Activated naive CD4-positive, alpha-beta T cell treated with Interleukin-2 at 50 U/mL for 16 hours (primary cell): Measurements from ENCODE around the gene BRMS1.
"Not testable (repeated sequence)": the region's sequence is repeated elsewhere in the genome, so short reads cannot be mapped to it uniquely, and the experiment has no call there.

Experiments used
- DNase-seq: peaks from one replicate; pipeline ENCODE4 v3.0.0-alpha.2; 2020

The BRMS1 gene

DNA sequence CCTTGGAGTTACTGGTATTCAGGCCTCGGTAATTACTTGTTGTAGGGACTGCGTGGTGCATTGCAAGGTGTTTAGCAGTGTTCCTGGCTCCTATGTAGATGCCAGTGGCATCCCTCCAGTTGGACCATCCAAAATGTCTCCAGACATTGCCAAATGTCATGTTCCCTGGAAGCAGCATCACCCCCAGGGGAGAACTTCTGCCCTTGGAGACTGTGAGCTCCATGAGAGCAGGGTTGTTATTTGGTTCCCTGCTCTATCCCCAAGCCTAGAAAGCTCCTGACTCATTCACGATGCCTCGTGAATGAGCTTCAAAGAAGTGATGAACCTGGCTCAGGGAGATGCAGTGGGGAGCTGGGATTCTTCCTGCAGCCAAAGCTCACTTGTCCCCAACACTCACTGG is 23.3 kb downstream of the BRMS1 start:
- no peak for DNase-seq

DNA sequence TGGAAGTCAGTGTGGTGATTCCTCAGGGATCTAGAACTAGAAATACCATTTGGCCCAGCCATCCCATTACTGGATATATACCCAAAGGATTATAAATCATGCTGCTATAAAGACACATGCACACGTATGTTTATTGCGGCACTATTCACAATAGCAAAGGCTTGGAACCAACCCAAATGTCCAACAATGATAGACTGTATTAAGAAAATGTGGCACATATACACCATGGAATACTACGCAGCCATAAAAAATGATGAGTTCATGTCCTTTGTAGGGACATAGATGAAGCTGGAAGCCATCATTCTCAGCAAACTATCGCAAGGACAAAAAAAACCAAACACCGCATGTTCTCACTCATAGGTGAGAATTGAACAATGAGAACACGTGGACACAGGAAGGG is 24.2 kb downstream of the BRMS1 start:
- DNase-seq, result not testable (repeated sequence)

DNA sequence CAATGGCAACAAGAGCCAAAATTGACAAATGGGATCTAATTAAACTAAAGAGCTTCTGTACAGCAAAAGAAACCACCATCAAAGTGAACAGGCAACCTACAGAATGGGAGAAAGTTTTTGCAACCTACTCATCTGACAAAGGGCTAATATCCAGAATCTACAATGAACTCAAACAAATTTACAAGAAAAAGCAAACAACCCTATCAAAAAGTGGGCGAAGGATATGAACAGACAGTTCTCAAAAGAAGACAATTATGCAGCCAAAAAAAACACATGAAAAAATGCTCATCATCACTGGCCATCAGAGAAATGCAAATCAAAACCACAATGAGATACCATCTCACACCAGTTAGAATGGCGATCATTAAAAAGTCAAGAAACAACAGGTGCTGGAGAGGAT is 24.6 kb downstream of the BRMS1 start:
- not testable (repeated sequence) for DNase-seq

DNA sequence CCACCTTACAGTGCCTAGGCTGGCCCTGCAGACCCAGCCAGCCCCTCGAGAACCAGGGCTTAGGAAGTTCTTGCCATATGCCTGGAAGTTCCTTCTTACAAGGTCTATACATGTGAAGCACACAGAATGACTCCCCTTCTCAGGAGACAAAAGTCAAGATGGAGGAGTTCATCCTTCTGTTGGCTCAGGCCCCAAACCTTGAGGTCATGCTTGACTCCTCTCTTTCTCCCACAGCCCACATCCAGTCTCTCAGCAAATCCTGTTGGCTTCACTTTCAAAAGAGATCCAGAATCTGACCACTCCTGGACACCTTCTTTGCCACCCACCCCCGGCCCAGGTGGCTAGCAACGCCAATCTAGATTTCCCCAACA is 26.3 kb downstream of the BRMS1 start:
- DNase-seq, result no peak

DNA sequence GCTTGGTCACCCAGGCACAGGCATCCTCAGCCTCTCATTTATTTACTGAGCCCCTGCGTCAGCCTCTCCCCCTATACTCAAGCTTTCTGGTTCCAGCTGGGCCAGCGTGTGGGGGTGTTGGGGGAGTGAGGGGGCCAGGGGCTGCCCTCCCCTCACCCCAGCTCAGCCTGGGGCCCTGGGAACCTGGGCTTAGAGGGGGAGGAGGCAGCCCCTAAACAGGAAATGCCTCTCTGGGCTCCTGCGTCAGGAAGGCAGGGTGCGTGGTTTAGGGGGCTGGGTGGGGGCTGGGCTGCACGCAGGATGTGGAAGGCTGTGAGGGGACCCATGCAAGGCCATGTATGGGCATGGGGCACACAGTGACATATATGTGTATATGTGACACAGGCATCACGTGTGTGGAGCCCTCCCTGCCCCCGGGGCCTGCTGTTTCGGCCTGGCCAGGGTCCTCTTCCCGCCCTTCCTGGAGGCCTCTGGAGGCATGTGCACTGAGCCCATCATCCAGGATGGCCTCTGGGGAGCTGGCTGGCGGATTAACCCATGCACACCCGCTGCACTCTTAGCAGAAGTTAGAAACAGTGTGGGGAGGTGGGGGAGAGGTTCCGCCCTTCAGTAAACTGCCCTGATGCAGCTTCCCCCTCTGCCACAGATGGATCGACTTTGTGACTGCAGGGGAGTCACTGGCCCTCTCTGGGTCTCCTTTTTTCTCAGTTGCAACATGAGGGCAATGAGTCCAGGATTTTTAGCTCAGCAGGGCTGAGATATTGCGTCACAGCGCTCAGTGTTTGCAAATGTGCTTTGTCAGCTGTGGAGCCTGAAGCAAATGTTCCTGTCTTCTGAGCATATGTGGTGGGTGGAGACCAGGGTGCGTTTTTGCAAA is 26.9 kb downstream of the BRMS1 start:
- DNase-seq, result no peak

DNA sequence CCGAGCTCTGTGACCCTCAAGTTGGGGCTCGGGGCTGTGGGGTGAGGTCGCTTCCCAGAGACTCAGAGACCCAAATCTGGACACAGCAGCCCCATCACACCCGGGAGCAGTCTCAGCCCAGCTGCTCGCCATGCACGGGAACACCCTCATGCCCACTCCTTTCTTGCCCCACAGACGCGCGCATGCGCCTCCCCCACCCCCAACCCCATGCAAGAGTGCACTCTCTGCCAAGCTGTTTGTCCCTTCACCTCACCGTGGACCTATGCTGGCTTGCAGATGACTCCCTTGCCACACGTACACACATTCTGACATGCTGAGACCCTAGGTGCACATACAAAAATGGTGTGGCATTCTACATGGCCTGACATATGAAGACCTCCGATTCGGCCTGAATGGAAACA is 27.6 kb downstream of the BRMS1 start:
- DNase-seq, result no peak

DNA sequence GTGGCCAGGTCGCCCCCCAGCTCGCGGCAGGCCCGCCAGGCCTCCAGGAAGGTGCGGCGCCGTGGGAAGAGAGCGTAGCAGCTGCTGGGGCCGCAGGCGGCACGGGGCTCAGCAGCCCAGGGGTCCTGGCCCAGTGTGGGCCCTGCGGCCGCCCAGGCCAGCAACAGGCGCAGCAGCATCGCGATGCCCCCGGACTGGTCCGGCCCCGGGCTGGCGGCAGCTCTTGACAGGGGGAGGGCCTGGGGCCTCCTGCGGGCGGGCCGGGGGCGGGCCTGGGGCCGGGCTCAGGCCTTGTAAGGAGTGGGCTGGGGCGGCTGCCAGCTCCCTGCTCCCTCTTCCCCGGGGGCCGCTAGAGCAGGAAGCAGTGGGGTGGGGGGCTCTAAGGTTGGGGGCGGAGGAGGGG is 28.1 kb downstream of the BRMS1 start, which contains the start of gene CD248:
Gene CD248, minus strand, starts transcription at position 196 of the 403 bp plus-strand sequence. Its CDS starts 17 bp downstream, at position 179.
- no peak for DNase-seq

DNA sequence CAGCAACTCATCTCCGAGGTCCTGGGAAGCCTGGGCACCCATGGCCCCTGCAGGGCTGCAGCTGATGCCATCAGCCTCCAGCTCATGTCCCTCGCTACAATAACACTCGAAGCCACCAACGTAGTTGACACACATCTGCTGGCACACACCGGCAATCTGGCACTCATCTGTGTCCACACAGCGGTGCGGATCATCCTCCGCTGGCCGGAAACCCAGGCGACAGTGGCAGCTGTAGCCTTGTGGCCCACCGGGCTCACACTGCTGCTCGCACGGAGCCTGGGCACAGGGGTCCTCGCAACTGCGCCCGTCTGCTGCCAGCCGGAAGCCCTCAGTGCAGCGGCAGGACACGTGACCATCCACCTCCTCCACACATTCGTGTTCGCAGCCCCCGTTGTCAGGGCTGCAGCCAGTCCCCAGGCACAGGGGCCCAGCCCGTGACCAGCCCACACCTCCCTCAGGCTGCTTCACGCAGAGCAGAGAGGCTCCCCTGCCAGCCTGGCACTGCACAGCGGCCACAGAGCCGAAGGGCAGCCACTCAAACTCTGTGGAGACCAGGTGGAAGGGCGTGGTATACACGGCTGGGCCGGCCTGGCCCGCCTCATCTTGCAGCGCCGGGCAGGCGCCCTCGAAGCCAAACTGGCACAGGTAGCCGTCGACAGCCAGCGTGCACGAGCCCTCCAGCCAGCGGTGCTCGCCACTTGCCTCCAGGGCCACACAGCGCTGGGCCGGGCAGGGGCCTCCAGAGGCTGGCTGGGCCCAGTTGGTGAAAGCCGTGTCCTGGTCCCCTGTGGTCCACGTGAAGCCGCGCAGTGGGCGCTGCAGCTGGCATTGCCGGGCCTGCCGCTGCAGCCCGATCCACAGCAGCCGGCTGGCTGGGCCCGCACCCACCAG is 28.7 kb downstream of the BRMS1 start:
- DNase-seq, result no peak

DNA sequence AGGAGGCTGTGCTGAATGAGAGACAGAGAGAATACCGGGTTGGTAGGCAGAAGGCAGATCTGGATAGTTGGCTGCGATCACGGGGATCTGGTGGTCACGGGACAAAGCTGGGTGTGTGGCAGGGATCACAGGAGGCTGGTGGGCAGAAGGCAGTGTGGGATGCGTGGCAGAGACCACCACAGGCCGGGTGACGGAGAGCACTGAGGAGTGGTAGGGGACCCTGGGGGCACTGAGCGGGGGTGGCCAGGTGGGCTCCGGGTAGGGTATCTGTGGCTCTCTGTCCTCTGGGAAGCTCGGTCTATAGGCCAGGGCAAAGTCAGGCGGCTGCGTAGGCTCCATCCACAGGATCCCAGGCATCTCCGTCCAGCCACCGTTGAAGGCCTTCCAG is 29.4 kb downstream of the BRMS1 start:
- DNase-seq, result no peak

DNA sequence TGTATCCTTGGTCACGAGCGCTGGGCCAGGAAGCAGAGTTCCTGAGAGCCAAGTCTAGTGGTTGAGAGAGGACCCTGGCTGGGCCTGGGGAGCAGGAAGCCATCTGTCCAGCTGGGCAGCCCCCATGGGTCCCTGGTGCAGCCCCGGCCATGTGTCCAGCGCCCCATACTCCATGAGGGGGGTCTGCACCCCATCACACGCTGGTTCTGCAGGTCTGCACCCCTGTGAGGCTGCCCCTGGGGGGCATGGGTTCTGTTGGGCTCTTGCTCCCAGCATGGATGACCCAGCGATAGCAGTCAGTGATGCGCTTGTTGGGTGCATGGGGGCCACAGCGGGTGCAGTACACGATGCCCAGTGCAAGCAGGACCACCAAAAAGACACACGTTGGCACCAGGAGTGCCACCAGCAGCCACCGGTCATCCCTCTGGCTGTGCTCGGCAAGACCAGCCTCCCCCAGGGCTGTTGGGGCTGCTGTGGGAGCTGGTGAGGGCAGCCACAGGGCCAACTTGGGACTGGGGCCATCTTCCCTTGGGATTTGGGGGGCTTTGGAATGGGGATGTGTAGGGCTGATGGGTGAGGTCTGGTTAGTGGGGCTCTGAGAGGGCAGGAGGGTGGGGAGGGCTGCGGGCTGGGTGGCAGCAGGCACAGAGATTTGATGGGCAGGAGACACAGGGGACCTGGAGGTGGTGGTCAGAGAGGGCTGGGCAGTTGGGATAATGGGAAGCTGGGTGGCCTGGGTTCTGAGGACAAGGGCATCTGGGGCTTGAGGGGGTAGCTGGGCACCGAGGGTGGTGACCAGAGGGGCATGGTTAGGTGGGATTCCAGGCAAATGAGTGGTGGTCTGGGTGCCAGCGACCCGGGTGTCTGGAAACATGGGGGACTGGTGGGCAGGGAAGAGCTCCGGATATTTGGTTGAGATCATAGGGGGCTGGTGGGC is 30.1 kb downstream of the BRMS1 start:
- no peak for DNase-seq

DNA sequence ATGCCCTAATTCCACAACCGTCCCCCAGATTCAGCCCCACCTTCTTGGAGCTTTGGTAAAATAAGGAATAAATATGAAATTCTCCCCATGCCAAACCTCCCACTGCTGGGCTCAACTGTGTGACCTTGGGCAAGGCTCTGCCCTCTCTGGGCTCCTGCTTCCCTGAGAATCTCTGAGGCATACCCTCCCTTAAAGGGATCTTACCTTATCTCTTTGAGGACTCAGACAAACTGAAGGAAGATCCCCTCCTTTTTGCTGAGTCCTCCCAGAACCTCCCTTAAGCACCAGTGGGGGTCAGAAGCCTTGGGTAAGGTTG is 30.8 kb downstream of the BRMS1 start:
- no peak for DNase-seq

DNA sequence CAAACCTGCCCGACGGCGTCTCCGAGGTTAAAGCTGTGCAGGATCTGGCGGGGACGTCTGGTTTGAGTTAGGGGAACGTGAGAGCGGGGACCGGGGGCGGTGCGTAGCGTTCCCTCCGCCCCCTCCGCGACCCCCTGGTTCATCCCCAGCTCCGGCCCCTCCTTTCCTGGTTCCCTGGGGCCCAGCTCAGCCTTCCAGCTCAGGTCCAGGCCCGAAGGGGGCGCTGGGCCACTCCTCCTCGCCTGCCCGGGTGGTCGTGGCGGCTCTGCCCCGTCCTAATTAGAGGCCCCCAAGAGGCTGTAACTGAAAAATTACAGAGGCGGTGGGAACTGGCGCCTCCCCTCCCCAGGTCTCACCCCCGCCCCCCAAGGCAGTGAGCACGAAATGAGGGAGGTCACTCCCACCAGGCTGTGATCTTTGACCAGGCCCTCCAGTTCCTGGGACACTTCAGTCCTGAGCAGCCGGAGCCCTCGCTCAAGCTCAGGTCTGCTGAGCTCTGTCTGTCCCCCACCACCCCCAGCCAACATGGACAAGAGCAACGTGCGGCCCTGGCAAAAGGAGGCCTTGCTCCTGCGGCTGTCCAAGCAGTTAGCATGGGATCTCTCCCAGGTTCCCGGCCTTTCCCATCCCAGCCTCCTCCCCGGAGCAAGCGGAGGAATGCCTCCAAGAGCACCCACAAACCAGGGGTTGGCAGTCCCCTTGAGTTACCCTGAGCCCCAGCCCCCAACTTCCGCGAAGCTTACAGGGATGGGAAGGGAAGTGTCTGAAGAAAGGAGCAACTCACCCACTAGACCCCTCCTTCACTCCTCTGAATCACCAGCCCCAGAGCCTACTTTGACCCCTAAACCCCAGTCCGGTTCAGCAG is 31.4 kb downstream of the BRMS1 start:
- DNase-seq, result no peak

DNA sequence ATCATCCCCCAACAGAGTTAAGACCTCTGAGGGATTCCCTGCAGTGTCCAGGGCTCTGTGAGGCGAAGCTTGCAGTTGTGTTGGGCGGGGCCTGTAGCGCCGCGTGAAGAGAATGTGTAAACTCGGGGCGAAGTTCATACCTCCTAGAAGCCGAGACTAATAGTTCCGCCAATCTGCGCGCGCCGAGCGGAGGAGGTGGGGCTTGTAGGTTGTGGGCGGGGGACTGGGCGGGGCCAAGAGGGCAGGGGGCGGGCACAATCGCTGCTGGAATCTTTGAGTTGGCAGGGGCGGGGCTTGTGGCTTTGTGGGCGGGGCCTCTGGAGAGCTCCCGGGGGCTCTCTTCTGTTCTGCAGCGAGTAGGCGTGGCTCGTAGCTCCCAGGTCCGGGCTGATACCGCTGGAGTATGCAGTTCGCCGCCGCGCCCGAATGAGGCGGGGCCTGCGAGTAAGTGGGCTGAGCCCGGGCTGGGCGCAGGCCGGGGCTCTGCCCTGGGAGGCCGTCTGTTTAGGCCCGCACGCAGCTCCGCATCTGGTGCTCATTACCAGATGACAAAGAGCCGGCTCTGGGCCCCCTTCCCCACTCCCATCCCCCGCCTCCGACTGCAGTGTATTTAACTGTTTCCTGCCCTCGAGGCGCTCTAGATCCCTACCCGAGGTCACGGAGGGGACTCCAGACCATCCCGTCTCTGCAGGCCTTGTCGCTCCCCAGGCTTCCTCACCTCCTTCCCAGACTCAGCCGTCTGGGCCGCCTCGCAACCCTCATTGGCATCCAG is 32.2 kb downstream of the BRMS1 start:
- peak; percentile 93 for DNase-seq

DNA sequence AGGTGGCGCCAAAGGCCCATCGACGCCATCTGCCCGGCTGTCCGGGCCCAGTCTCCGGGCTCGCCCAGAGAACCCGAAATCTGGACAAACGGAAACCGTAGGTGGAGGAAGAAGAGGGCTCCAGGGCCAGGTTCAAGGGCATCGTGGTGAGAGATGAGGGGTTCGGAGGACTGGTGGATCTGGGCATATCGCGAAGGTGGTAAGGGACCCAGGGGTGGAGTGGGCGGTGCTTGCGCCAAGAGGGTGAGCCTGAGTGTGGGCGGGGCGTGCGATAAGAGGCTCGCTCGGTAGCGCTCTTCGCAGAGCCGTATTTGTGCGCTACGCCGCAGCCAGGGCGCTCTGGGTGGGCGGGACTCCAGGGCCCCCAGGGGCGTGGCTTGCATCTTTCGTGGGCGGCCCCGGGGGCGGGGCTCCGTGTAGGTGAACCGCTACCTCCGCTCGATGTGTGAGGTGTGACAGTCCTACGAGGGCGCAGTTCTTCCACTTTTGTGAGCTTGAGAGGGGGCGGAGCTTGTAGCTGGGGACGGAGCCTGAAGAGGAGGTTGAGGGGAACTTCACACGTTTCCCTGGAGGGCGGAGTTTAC is 32.8 kb downstream of the BRMS1 start:
- peak; percentile 91 for DNase-seq

DNA sequence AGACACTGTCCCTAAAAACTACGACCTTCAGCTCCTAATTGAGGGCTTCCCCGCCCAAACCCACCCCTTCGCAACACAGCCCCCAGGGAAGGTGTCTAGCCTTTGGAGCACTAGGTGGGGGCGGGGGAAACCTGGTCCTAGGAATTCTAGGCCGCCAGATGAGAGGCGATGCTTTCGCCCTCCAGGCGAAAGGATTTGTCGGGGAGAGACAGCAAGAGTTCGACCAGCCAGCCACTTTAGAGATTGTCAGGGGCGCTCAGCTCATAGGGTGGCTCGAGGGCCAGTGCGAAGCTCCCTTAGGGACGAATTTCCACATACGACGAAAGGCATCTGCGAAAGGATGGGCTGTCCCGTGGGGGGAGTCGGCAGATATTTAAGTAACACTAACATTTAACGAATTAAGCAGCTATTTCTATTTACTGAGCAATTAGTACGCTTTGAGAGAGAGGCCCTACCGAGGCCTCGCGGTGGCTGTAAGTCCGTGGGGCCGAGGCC is 33.4 kb downstream of the BRMS1 start:
- no peak for DNase-seq

DNA sequence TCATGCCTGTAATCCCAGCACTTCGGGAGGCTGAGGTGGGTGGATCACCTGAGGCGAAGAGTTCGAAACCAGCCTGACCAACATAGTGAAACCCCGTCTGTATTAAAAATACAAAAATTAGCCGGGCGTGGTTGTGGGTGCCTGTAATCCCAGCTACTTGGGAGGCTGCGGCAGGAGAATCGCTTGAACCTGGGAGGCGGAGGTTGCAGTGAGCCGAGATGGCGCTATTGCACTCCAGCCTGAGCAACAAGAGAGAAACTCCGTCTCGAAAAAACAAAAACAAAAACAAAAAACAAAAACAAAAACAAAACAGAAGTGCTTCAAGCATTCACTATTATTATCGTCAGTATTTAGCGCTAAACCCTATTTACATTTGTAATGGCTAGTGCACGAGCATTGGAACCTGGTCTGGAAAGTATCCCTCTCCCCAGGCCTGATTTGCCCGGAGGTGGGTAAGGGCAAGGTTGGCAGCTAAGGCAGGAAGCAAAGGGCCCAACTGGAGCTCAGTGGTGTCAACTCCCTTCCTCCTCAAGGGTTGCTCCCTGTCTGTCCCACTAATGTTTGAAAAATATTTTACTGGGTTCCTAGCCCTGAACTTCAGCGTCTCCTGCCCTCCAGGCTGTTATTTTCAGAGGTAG is 34.0 kb downstream of the BRMS1 start:
- DNase-seq, result not testable (repeated sequence)

DNA sequence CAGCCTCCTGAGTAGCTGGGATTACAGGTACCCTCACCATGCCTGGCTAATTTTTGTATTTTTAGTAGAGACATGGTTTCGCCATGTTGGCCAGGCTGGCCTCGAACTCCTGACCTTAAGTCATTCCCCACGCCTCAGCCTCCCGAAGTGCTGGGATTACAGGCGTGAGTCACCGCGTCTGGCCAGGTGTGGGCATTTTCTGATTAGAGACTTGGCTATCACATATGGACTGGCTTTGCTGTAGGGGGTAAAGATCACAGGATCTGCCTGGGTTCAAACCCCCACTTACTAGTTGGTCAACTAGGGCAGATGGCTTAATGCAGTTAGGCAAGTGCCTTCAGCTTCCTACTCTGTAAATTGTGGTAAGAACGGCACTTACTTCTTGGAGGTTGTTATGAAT is 34.6 kb downstream of the BRMS1 start:
- no peak for DNase-seq

DNA sequence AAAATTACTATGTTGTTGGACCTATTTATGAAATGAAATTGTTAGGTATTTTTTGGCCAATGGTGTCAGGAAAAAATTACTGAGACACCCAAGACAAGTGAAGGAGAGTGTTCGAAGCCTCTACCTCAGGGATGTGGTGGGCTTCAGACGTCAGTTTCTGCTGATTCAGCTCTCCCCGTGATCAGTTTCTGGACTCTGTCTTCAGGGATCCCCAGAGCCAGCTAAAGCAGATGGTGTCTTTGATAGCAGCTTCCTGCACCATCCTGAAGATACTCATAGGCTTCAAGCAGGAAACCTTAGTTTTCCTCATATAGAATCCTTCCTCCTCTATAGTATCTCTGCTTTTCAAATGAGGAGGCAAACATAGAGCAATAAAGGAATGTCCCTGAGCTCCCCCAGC is 35.4 kb downstream of the BRMS1 start:
- no peak for DNase-seq

DNA sequence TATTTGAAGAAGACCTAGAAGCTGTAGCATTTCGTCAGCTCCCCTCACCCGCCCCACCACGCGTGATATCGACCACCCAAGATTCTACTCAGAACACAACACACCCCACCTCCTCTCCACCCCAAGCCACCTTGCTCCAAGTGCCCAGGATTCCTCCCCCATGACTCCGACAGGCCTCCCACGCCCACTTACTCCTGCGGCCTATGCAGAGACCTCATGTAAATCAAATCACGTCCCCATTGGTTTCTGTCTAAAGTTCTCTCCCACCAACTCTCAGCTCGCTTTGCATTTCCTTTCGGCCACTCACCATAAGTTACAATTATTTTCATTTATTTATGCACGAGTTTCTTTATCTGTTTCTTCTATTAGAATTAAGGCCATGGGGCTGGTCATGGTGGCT is 42.2 kb downstream of the BRMS1 start:
- no peak for DNase-seq

DNA sequence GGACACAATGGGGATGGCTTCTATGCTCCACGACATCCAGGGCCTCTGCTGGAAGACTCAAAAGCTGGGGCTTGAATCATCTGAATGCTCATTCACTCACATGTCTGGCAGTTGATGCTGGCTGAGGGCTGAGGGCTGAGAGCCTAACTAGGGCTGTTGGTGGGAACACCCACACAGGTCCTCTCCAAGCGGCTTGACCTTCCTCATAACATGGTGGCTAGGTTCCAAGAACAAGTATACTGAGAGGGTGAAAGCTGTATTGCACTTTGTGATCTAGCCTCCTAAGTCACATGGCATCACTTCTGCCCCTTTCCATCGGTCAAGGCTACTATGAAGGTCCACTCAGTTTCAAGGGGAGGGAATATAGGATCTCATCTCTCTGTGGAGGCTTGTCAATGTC is 45.7 kb downstream of the BRMS1 start:
- no peak for DNase-seq
